Measurements from ENCODE around the gene TMOD3. TPM values are rescaled to one million over a fixed set of nuclear protein-coding genes. Genes with fewer than 3 reads are reported as not detected.
"Not testable (repeated sequence)": the region's sequence is repeated elsewhere in the genome, so short reads cannot be mapped to it uniquely, and the experiment has no call there.

Gene TMOD3
- total RNA-seq, 2 donors from 2014 or later, result 53.9 to 56.3 TPM

GRCh38 chr15:51874751-51875644 is 45.5 kb downstream of the TMOD3 start:
- DNase-seq (ENCODE audit: low spot score in 2 of 2), result no peak
- ATAC-seq, result no peak
- Mint-ChIP-seq H3K9me3 (no peaks in the 10 kb centered on the region), H3K27ac (no peak overlapping the region), H3K36me3 (peaks cover 12 to 14% of the 10 kb centered on the region in 2 donors)

- DNase-seq (ENCODE audit: low spot score in 2 of 2), result no peak
- ATAC-seq, result no peak
- H3K9me3 Mint-ChIP-seq, result no peaks in the 10 kb centered on the region
- H3K36me3 Mint-ChIP-seq, result peaks cover 9 to 10% of the 10 kb centered on the region in 2 donors
- H3K27ac Mint-ChIP-seq, result peak overlapping the region in 1 of 2 donors; percentile 7
Measured at GRCh38 chr15:51876169-51876568, 46.7 kb downstream of the TMOD3 start.

GRCh38 chr15:51878446-51879386 is 49.3 kb downstream of the TMOD3 start:
- Mint-ChIP-seq H3K9me3 (no peaks in the 10 kb centered on the region), H3K36me3 (peaks cover 8 to 9% of the 10 kb centered on the region in 2 donors), H3K27ac (peak overlapping the region in 1 of 2 donors; percentile 39)
- ATAC-seq (no peak), DNase-seq (ENCODE audit: low spot score in 2 of 2) (no peak)

GRCh38 chr15:51879555-51879954 is 50.1 kb downstream of the TMOD3 start:
- DNase-seq (ENCODE audit: low spot score in 2 of 2) (no peak), ATAC-seq (peak; percentile 44 to 69)
- Mint-ChIP-seq H3K27ac (peak overlapping the region in 1 of 2 donors; percentile 39), H3K36me3 (peaks cover 12 to 15% of the 10 kb centered on the region in 2 donors), H3K9me3 (no peaks in the 10 kb centered on the region)

GRCh38 chr15:51883271-51883837 is 53.9 kb downstream of the TMOD3 start:
- H3K9me3 Mint-ChIP-seq, result no peaks in the 10 kb centered on the region
- H3K27ac Mint-ChIP-seq, result no peak overlapping the region
- DNase-seq (ENCODE audit: low spot score in 2 of 2) (no peak), ATAC-seq (no peak)
- peaks cover 13 to 22% of the 10 kb centered on the region in 2 donors for H3K36me3 Mint-ChIP-seq

- Mint-ChIP-seq H3K36me3 (peaks cover 13 to 22% of the 10 kb centered on the region in 2 donors), H3K27ac (no peak overlapping the region), H3K9me3 (no peaks in the 10 kb centered on the region)
- ATAC-seq, result no peak
- no peak for DNase-seq (ENCODE audit: low spot score in 2 of 2)
Measured at GRCh38 chr15:51884041-51884440, 54.6 kb downstream of the TMOD3 start.

- Mint-ChIP-seq H3K27ac (no peak overlapping the region), H3K9me3 (no peaks in the 10 kb centered on the region), H3K36me3 (peaks cover 13 to 22% of the 10 kb centered on the region in 2 donors)
- DNase-seq (ENCODE audit: low spot score in 2 of 2), result no peak
- ATAC-seq, result no peak
Measured at GRCh38 chr15:51884517-51885236, 55.2 kb downstream of the TMOD3 start.

- DNase-seq (ENCODE audit: low spot score in 2 of 2); H3K9me3 Mint-ChIP-seq; ATAC-seq: not testable (repeated sequence)
- Mint-ChIP-seq H3K36me3 (peaks cover 13 to 19% of the 10 kb centered on the region in 2 donors), H3K27ac (peak overlapping the region in 1 of 2 donors; percentile 75)
Measured at GRCh38 chr15:51885758-51886157, 56.3 kb downstream of the TMOD3 start.

GRCh38 chr15:51887887-51888592 is 58.6 kb downstream of the TMOD3 start:
- no peaks in the 10 kb centered on the region for H3K9me3 Mint-ChIP-seq
- ATAC-seq, result no peak
- no peak for DNase-seq (ENCODE audit: low spot score in 2 of 2)
- H3K36me3 Mint-ChIP-seq, result peaks cover 13% of the 10 kb centered on the region in 2 donors
- H3K27ac Mint-ChIP-seq, result no peak overlapping the region

- Mint-ChIP-seq H3K27ac (peak overlapping the region in 1 of 2 donors; percentile 8), H3K9me3 (no peaks in the 10 kb centered on the region), H3K36me3 (peaks cover 10 to 13% of the 10 kb centered on the region in 2 donors)
- ATAC-seq (no peak), DNase-seq (ENCODE audit: low spot score in 2 of 2) (no peak)
Measured at GRCh38 chr15:51888593-51889195, 59.2 kb downstream of the TMOD3 start.

GRCh38 chr15:51889486-51889885 is 60.0 kb downstream of the TMOD3 start:
- Mint-ChIP-seq H3K9me3 (no peaks in the 10 kb centered on the region), H3K27ac (no peak overlapping the region), H3K36me3 (peaks cover 4 to 10% of the 10 kb centered on the region in 2 donors)
- ATAC-seq, result no peak
- no peak for DNase-seq (ENCODE audit: low spot score in 2 of 2)

- Mint-ChIP-seq H3K27ac (no peak overlapping the region), H3K36me3 (peaks cover 0 to 6% of the 10 kb centered on the region in 2 donors), H3K9me3 (no peaks in the 10 kb centered on the region)
- ATAC-seq (no peak), DNase-seq (ENCODE audit: low spot score in 2 of 2) (no peak)
Measured at GRCh38 chr15:51904421-51904820, 75.0 kb downstream of the TMOD3 start.

GRCh38 chr15:51904931-51905330 is 75.5 kb downstream of the TMOD3 start:
- DNase-seq (ENCODE audit: low spot score in 2 of 2) (no peak), ATAC-seq (no peak)
- peaks cover 0 to 9% of the 10 kb centered on the region in 2 donors for H3K36me3 Mint-ChIP-seq
- peak overlapping the region in 1 of 2 donors; percentile 72 for H3K27ac Mint-ChIP-seq
- no peaks in the 10 kb centered on the region for H3K9me3 Mint-ChIP-seq

- peaks cover 0 to 6% of the 10 kb centered on the region in 2 donors for H3K36me3 Mint-ChIP-seq
- H3K9me3 Mint-ChIP-seq, result no peaks in the 10 kb centered on the region
- ATAC-seq (peak; percentile 26 to 84), DNase-seq (ENCODE audit: low spot score in 2 of 2) (no peak)
- H3K27ac Mint-ChIP-seq, result peak overlapping the region in 1 of 2 donors; percentile 50
Measured at GRCh38 chr15:51907136-51907862, 77.8 kb downstream of the TMOD3 start.

Measured in activated naive CD4-positive, alpha-beta T cell treated with anti-CD3 and anti-CD28 coated beads, Interleukin-2, amount 50 U/mL, for 72 hours (primary cell).